Activated T-helper 17 cell treated with anti-CD3 and anti-CD28 coated beads, Interleukin-2, amount 50 U/mL, for 72 hours (primary cell): ENCODE results near the gene MEIS2. TPM values are rescaled to one million over a fixed set of nuclear protein-coding genes. Genes with fewer than 3 reads are reported as not detected.

Source experiments
- ATAC-seq: fragments of 150-1000 bp; cut with Tn5 transposase; replicated peaks from 2 replicates; pipeline ENCODE4 v1.10.0; 2021; ENCODE audit warnings: mild to moderate bottlenecking, moderate library complexity
- H3K27ac Mint-ChIP-seq: one replicate; pipeline ENCODE4 v1.8.0; 2022; ENCODE audit warnings: mixed read lengths
- H3K27me3 Mint-ChIP-seq: one replicate; pipeline ENCODE4 v1.8.0; 2022; ENCODE audit warnings: mixed read lengths
- H3K36me3 Mint-ChIP-seq: one replicate; pipeline ENCODE4 v1.8.0; 2022; ENCODE audit warnings: low read depth, mild to moderate bottlenecking, mixed read lengths
- H3K4me1 Mint-ChIP-seq: one replicate; pipeline ENCODE4 v1.8.0; 2022; ENCODE audit warnings: mixed read lengths
- H3K4me3 Mint-ChIP-seq: one replicate; pipeline ENCODE4 v1.8.0; 2022; ENCODE audit warnings: mild to moderate bottlenecking, mixed read lengths
- H3K9me3 Mint-ChIP-seq: one replicate; pipeline ENCODE4 v1.8.0; 2022; ENCODE audit warnings: mixed read lengths
- total RNA-seq, 2 donors: library from RNA; stranded (reverse); gene quantifications; one replicate each; pipeline ENCODE4 v1.2.3, GENCODE V29; 2022

Gene MEIS2
- total RNA-seq, 2 donors from 2014 or later, result not detected

GRCh38 chr15:37014137-37014536 is 86.2 kb downstream of the MEIS2 start:
- Mint-ChIP-seq H3K4me1 (no peaks in the 10 kb centered on the region), H3K27ac (no peak overlapping the region), H3K27me3 (peaks cover 7% of the 10 kb centered on the region), H3K9me3 (peaks cover 5% of the 10 kb centered on the region), H3K36me3 (no peaks in the 10 kb centered on the region), H3K4me3 (no peak overlapping the region)
- ATAC-seq, result no peak

GRCh38 chr15:37010595-37010994 is 89.8 kb downstream of the MEIS2 start:
- Mint-ChIP-seq H3K4me1 (no peaks in the 10 kb centered on the region), H3K4me3 (no peak overlapping the region), H3K9me3 (peaks cover 5% of the 10 kb centered on the region), H3K27me3 (peaks cover 4% of the 10 kb centered on the region), H3K36me3 (no peaks in the 10 kb centered on the region), H3K27ac (no peak overlapping the region)
- ATAC-seq, result no peak

GRCh38 chr15:37009288-37009687 is 91.1 kb downstream of the MEIS2 start:
- no peaks in the 10 kb centered on the region for H3K4me1 Mint-ChIP-seq
- peaks cover 5% of the 10 kb centered on the region for H3K9me3 Mint-ChIP-seq
- no peaks in the 10 kb centered on the region for H3K36me3 Mint-ChIP-seq
- no peak for ATAC-seq
- no peak overlapping the region for H3K4me3 Mint-ChIP-seq
- no peak overlapping the region for H3K27ac Mint-ChIP-seq
- peaks cover 4% of the 10 kb centered on the region for H3K27me3 Mint-ChIP-seq

DNA sequence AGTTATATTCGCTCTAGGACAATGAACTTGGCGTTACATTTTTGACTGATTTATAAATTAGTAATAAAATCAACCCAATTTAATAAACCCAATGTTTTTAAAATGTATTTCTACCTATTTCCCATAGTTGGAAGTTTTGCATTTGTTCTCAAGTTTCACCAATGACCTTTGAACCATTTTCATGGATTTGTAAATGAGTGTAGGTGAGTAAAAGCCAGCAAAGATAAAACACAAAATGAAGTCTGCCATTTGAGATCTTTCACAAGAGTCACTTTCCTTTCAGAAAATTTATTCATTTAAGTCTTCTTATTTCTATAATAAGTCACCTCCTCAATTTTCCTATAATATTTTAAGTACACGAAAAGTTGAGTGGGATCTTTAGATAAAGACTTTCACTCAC is 92.1 kb downstream of the MEIS2 start:
- Mint-ChIP-seq H3K9me3 (peaks cover 5% of the 10 kb centered on the region), H3K27ac (no peak overlapping the region), H3K27me3 (peaks cover 4% of the 10 kb centered on the region), H3K4me1 (no peaks in the 10 kb centered on the region), H3K4me3 (no peak overlapping the region), H3K36me3 (no peaks in the 10 kb centered on the region)
- no peak for ATAC-seq

- Mint-ChIP-seq H3K4me3 (no peak overlapping the region), H3K27ac (no peak overlapping the region), H3K36me3 (no peaks in the 10 kb centered on the region), H3K4me1 (no peaks in the 10 kb centered on the region), H3K9me3 (peaks cover 5% of the 10 kb centered on the region), H3K27me3 (peaks cover 4% of the 10 kb centered on the region)
- no peak for ATAC-seq
These were observed 93.0 kb downstream of the MEIS2 start for GRCh38 chr15:37007301-37007700.

DNA sequence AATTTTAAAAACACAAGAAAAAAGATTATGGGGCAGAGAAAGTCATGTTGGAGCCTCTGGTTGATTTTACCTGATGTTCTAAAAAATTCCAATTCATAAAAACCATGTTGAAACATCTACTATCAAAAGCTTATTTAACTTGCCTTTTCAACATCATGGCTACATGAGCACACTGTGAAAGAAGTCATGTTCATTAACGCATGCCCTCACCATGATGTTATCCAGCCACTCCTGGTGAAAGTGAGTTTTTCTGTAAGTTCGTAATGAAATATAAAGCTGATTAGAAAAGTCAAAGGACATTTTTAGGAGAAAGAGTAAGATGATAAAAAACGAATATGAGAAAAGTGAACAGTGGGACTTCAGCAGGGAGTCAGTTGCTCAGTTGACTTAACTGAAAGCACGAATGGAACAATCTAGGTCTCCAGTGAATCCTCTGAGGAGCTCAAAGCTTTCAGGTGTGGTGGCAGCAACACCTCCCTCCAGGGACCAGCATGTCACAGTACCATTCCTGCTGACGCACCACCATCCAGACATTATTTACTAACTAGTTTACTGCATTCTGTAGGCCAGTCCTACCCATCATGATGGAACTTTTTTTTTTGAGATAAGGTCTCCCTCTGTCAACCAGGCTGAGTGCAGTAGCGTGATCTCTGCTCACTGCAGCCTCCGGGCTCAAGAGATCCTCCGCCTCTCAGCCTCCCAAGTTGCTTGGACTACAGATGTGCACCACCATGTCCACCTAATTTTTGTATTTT is 95.2 kb downstream of the MEIS2 start:
- no peak for ATAC-seq
- Mint-ChIP-seq H3K36me3 (no peaks in the 10 kb centered on the region), H3K4me3 (no peak overlapping the region), H3K27me3 (no peaks in the 10 kb centered on the region), H3K4me1 (no peaks in the 10 kb centered on the region), H3K9me3 (no peaks in the 10 kb centered on the region), H3K27ac (no peak overlapping the region)

DNA sequence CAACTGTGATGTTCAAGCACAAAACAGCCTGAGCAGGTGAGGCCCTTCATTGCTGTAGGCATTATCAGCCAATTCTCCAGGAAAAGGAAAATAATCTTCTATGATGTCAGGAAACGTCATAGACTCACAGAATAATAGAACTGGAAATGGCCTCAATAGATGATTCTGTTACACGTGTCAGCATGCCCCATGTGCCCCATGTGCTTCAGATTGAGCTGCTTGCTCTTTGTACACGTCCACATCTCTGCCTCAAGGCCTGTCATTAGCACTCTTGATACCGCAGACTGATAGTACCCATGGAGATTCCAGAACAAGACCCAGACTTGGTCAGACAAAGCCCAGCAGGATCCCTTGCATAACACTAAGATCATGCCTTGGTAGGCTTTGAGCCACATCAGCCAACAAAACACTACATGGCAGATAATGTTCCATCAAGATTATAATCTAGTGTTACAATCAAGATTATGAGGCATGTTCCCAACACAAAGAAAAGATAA is 95.9 kb downstream of the MEIS2 start:
- H3K4me1 Mint-ChIP-seq, result no peaks in the 10 kb centered on the region

GRCh38 chr15:37002041-37002672 is 98.2 kb downstream of the MEIS2 start:
- H3K9me3 Mint-ChIP-seq, result no peaks in the 10 kb centered on the region
- no peak overlapping the region for H3K4me3 Mint-ChIP-seq
- H3K4me1 Mint-ChIP-seq, result no peaks in the 10 kb centered on the region
- H3K27ac Mint-ChIP-seq, result no peak overlapping the region
- H3K27me3 Mint-ChIP-seq, result no peaks in the 10 kb centered on the region
- ATAC-seq, result no peak
- H3K36me3 Mint-ChIP-seq, result no peaks in the 10 kb centered on the region

More for the DNA sequence above, 95.9 kb downstream of the MEIS2 start:
- Mint-ChIP-seq H3K27me3 (no peaks in the 10 kb centered on the region), H3K27ac (no peak overlapping the region), H3K36me3 (no peaks in the 10 kb centered on the region), H3K4me3 (no peak overlapping the region), H3K9me3 (no peaks in the 10 kb centered on the region)
- ATAC-seq, result no peak

GRCh38 chr15:37001417-37001816 is 98.9 kb downstream of the MEIS2 start:
- ATAC-seq, result no peak
- Mint-ChIP-seq H3K36me3 (no peaks in the 10 kb centered on the region), H3K4me1 (no peaks in the 10 kb centered on the region)

GRCh38 chr15:36999778-37000177 is 100.6 kb downstream of the MEIS2 start:
- no peaks in the 10 kb centered on the region for H3K27me3 Mint-ChIP-seq
- no peaks in the 10 kb centered on the region for H3K36me3 Mint-ChIP-seq
- no peak overlapping the region for H3K27ac Mint-ChIP-seq
- H3K9me3 Mint-ChIP-seq, result no peaks in the 10 kb centered on the region
- H3K4me1 Mint-ChIP-seq, result no peaks in the 10 kb centered on the region
- ATAC-seq, result no peak
- H3K4me3 Mint-ChIP-seq, result no peak overlapping the region

More at GRCh38 chr15:37001417-37001816, 98.9 kb downstream of the MEIS2 start:
- Mint-ChIP-seq H3K27ac (no peak overlapping the region), H3K9me3 (no peaks in the 10 kb centered on the region), H3K27me3 (no peaks in the 10 kb centered on the region), H3K4me3 (no peak overlapping the region)

DNA sequence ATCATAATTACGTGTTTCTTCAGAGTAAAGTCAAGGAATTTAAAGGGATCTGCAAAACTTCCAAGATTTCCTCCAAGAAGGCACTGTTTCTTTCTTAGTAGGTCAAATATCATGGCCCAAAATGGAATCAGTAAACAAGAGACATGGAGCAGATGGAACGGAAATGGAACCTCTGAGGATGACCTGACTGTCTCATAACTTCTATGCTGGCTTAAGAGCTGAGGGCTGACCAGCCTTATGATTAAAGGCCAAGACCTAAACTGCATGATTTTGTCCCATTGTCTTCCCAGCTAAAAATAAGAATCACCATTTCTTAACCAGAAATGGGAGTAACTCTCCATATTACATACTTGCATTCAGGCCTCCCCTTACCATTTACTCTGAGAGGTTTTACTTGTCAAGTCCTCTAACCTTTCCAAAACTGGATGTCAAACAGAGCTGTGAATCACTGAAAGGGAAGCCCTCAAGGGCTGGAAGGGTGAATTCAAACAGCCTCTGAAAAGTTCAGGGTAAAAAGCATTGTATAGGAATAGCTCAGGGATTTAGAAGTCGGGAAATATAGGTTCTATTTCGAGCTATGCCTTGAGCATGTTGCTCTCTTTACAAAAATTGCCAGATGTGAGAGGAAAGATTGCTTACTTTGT is 103.7 kb downstream of the MEIS2 start:
- Mint-ChIP-seq H3K36me3 (no peaks in the 10 kb centered on the region), H3K27ac (no peak overlapping the region), H3K9me3 (no peaks in the 10 kb centered on the region), H3K4me3 (no peak overlapping the region), H3K4me1 (no peaks in the 10 kb centered on the region), H3K27me3 (no peaks in the 10 kb centered on the region)
- no peak for ATAC-seq

DNA sequence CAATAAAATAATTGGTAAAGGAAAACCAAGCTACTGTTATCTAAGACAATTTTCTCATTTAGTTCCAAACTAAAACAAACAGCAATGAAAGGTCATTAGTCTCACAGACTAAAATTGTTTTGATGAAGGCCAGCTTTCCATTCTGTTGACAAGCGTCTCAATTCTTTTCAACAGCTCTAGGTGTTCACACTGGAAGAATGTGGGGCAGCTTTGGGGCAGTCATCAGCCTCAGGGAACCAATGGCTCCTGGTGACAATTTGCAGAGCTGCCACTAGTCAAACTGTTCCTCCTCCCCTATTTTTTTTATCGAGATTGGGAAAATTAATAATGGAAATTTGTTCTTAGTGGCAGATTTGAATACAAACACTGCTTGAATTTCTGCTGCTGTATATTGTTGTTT is 104.2 kb downstream of the MEIS2 start:
- Mint-ChIP-seq H3K27ac (no peak overlapping the region), H3K36me3 (no peaks in the 10 kb centered on the region), H3K27me3 (no peaks in the 10 kb centered on the region), H3K4me1 (no peaks in the 10 kb centered on the region), H3K4me3 (no peak overlapping the region), H3K9me3 (no peaks in the 10 kb centered on the region)
- no peak for ATAC-seq

- Mint-ChIP-seq H3K27ac (no peak overlapping the region), H3K36me3 (no peaks in the 10 kb centered on the region), H3K9me3 (no peaks in the 10 kb centered on the region)
These were observed 105.6 kb downstream of the MEIS2 start for GRCh38 chr15:36994790-36995189.

DNA sequence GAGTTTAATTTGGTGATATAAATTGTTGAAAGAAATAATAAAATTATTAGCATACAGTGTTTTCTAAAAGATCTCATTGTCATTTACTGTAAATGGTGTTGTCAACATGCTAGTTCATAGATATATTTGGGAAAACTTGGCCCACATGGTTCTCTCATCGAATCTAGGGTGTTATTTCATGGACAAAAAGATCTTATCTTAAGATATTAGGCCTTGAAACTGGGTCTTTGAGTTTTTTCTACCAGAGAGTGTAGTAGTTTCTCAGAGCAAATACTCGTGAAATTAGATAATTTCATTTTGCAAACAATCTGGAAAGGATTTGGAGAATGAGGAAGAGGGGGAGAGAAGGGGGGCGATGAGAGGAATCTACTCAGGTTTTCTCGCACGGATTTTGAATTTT is 107.9 kb downstream of the MEIS2 start:
- Mint-ChIP-seq H3K9me3 (no peaks in the 10 kb centered on the region), H3K4me1 (no peaks in the 10 kb centered on the region), H3K36me3 (no peaks in the 10 kb centered on the region), H3K4me3 (no peak overlapping the region), H3K27me3 (peaks cover 4% of the 10 kb centered on the region), H3K27ac (no peak overlapping the region)
- ATAC-seq, result no peak

More at GRCh38 chr15:36994790-36995189, 105.6 kb downstream of the MEIS2 start:
- H3K27me3 Mint-ChIP-seq, result no peaks in the 10 kb centered on the region
- ATAC-seq, result no peak
- H3K4me1 Mint-ChIP-seq, result no peaks in the 10 kb centered on the region
- no peak overlapping the region for H3K4me3 Mint-ChIP-seq

DNA sequence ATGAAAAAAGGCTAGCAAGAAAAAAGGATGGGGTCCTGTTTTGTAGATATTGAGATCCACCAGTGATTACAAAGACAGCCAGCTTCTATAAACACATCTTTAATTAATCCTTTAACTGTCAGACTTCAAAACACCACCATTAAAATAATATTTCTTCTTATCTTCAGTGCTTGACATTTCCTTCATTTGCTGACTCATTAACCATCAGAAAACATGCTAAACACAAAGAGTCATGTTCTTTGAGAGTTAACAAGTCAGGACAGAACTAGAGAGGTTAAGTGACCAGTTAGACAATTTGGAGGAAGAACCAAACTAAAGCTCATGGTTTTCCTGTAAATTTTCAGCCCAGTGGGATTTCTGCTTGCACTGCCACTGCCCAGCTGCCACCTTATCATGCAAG is 111.4 kb downstream of the MEIS2 start:
- Mint-ChIP-seq H3K9me3 (peaks cover 13% of the 10 kb centered on the region), H3K27ac (no peak overlapping the region), H3K27me3 (peaks cover 4% of the 10 kb centered on the region), H3K36me3 (no peaks in the 10 kb centered on the region), H3K4me1 (no peaks in the 10 kb centered on the region), H3K4me3 (no peak overlapping the region)
- no peak for ATAC-seq
